HG03571 (cell line): ENCODE data around the gene TMEM39A.

Source experiments
- ATAC-seq: cut with Tn5 transposase; IDR thresholded peaks from one replicate; pipeline ENCODE4 v1.9.1; 2021; ENCODE audit not compliant: unreplicated experiment

TMEM39A gene

DNA sequence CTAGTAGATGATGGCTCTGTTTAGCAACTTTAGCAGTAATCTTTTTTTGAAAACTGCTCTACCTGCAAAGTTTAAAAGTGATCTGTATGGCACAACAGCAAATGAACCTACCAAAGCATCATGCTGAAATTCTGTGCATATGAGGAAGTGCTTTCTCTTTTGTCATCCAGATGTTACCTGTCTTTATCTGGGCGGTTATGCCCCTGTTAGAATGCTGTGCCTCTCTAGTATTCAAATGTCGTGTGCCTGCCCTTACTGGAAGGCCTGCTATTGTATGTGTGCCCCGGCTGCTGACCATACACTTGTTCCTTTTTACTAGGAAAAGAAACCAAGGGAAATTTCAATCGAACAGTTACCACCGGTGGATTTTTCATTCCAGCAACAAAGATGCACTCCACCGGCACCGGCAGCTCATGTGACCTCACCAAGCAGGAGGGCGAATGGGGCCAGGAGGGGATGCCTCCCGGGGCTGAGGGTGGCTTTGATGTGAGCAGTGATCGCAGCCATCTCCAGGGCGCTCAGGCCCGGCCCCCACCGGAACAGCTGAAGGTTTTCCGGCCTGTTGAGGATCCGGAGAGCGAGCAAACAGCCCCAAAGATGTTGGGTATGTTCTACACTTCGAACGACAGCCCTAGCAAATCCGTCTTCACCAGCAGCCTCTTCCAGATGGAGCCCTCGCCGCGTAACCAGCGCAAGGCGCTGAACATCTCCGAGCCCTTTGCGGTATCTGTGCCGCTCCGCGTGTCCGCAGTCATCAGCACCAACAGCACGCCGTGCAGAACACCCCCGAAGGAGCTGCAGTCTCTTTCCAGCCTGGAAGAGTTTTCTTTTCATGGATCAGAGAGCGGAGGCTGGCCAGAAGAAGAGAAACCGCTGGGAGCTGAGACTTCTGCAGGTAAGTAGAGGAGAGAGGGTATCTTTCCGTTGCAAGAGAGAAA is 61.6 kb downstream of the TMEM39A start:
- ATAC-seq: peak; percentile 24

DNA sequence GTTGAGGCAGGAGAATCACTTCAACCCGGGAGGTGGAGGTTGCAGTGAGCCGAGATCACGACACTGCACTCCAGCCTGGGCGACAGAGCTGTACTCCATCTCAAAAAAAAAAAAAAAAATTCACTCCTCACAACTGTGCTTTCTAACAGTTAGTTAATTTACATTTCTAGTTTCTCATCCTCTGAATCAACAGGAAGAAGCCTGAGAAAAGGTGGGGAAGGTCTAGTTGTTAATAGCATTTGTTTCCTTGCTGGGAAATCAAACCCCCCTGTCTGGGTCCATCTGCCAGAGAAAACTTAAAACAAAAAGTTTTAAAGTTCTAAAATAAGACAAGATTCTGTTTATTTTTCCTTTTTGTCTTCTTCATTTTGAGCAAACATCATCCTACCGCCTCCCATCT is 62.3 kb downstream of the TMEM39A start:
- ATAC-seq: peak; percentile 47

DNA sequence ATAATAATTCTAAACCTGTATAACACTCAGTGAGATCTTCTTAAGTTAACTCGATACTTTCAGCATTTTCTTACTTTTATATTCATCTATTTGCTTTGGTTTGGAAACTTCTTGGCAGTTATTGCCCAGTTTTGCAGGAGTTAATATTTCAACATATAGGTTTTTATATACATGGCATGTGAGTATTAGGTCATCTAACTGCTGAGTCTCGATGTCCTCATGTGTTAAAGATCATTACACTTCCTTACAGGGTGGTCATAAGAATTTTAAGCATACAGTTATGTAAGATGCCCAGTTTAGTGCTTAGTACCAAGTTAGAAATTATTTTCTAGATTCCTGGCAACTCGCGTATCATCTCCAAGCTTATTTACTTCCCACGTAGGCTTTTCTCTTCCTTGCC is 62.9 kb downstream of the TMEM39A start:
- no peak for ATAC-seq

- ATAC-seq: no peak
These were observed 66.5 kb downstream of the TMEM39A start for GRCh38 chr3:119396870-119397269.

GRCh38 chr3:119395923-119396358 is 67.5 kb downstream of the TMEM39A start:
- ATAC-seq: peak; percentile 60

DNA sequence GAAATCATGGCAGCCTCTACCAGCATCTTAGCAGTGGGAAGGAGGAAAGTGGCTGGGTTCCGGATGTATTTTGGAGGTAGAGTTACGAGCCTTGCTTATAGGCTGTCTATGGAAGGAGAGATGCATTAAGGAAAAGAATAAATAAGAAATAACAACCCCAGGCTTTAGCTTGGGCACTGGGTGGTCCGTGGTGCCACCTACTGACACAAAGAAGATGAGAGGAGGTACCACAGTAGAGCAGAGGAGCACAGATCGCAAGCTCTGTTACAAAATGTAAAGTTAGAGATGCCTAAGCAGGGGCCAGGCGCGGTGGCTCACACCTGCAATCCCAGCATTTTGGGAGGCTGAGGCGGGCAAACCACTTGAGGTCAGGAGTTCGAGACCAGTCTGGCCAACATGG is 74.8 kb downstream of the TMEM39A start:
- ATAC-seq: no peak

DNA sequence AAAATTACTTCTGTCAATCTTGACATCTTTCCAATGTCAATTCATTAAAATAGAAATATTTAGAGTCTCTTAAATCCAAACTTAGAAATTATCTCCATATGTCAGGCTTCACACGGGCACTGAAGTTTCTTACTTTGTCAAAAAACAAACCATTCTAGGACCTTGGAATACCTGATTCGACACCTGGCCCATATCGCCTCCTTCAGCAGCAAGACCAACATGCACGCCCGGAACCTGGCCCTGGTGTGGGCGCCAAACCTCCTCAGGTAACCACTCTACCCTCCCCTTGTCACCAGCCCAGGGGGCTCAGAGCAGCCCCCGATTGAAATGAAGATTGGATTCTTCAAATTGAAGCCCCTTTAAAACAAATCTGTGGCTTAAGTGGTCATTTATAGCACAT is 81.3 kb downstream of the TMEM39A start:
- ATAC-seq: no peak

DNA sequence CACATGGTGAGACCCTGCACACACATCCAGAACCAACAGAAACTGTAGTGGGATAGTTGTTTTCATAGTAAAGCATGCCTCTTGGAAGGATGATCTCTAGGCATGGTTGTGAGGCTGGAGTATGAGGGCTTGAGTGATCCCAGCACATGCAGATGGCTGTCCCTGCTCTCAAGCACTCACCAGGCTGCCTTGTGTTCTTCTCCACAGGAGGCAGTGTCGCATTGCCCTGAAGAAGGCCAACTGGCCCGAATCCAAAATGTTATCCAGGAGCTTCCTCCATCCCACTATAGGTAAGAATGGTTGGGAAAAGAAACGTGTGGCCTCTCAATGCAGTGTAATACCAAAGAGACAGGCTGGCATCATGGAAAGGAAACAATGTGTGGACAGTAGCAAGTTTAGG is 82.7 kb downstream of the TMEM39A start:
- no peak for ATAC-seq
